GM18517 (cell line): ENCODE data around the gene SHLD1.
"Not testable (repeated sequence)": the region's sequence is repeated elsewhere in the genome, so short reads cannot be mapped to it uniquely, and the experiment has no call there.

Experiments
- ATAC-seq: cut with Tn5 transposase; IDR thresholded peaks from one replicate; pipeline ENCODE4 v1.9.1; 2021; ENCODE audit warnings: mild to moderate bottlenecking, moderate library complexity; ENCODE audit not compliant: unreplicated experiment

The SHLD1 gene, protein sequence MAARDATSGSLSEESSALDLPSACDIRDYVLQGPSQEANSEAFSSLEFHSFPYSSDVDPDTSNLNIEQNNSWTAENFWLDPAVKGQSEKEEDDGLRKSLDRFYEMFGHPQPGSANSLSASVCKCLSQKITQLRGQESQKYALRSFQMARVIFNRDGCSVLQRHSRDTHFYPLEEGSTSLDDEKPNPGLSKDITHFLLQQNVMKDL

GRCh38 chr20:5749952-5750779 lies at the start of gene SHLD1:
Gene SHLD1 (plus strand): TSS chr20:5750401. CDS start chr20:5772866, 22,465 bp downstream.
- peak; percentile 86 for ATAC-seq

GRCh38 chr20:5702339-5702738 lies 47.9 kb upstream of the SHLD1 start:
- not testable (repeated sequence) for ATAC-seq

DNA sequence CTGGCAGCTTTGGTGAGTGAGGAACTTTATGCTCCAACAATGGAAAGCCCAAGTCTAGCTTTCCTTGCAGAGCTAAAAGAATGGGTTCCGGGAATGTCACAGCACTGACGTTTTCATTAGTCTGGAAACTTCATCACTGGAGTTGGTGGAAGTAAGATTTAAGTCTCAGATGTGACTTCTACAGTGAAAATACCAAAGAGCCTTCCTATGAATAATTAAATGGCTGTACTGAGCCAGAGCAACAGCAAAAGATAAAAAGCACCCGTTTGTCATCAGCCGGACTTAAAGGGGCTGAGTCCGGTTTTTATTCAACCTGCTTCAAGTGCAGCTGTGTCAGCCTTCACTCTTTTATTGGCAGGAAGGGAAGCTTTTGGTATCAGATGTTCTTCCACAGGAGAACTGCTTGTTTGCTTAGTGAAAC lies 46.5 kb upstream of the SHLD1 start:
- no peak for ATAC-seq

DNA sequence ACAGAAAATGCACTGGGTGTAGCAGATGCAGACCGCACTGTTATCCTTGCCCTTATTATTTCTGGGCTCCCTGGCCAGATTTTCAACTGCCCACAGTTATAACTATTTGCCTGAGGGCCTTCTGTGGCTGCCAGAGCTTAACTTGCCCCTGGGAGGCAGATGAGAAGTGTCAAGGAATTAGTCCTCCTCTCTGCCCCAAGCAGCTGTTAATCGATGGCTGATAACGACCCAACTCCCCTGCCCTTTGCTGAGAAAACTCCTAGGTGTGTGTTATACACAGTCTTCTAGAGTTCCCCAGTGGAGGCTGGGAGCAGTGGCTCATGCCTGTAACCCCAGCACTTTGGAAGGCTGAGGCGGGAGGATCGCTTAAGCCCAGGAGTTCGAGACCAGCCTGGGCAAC lies 44.4 kb upstream of the SHLD1 start:
- ATAC-seq = no peak

- ATAC-seq = no peak
Observed at GRCh38 chr20:5706797-5707196, 43.4 kb upstream of the SHLD1 start.

GRCh38 chr20:5710551-5710950 lies 39.6 kb upstream of the SHLD1 start:
- no peak for ATAC-seq

DNA sequence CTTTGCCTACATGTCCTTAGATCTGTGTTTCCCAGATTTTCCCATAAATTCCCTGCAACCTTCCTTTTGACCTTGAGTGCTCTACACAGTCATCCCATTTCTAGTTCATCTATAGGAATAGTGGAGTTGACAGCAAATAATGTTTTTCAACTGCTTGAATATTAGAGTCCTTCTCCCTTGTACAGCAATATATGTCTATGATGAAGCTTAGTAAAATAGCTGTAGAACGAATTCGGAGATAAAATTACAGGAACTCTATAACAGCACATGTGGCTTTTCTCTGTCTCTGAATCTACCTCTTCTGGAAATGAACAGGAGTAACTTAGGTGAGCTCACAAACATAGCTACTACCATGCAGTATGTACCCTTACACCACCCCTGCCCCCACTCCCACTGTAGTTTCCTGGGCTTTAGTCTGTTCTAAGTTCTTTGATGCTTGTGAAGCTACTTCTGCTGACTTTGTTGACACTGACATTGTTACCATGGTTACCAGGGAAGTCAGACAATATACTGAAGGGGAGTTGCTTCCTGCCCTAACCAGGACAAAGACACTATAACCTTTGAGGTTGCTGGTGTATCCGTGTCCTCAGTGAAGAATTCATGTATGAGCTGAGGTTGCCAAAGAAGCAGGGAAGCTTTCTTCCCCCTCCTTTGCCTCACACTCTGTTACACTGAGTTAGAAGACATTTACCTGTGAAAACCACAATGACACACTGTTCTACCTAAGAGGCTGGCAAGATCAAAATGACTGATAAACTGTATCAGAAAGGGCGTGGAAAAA lies 35.8 kb upstream of the SHLD1 start:
- no peak for ATAC-seq

DNA sequence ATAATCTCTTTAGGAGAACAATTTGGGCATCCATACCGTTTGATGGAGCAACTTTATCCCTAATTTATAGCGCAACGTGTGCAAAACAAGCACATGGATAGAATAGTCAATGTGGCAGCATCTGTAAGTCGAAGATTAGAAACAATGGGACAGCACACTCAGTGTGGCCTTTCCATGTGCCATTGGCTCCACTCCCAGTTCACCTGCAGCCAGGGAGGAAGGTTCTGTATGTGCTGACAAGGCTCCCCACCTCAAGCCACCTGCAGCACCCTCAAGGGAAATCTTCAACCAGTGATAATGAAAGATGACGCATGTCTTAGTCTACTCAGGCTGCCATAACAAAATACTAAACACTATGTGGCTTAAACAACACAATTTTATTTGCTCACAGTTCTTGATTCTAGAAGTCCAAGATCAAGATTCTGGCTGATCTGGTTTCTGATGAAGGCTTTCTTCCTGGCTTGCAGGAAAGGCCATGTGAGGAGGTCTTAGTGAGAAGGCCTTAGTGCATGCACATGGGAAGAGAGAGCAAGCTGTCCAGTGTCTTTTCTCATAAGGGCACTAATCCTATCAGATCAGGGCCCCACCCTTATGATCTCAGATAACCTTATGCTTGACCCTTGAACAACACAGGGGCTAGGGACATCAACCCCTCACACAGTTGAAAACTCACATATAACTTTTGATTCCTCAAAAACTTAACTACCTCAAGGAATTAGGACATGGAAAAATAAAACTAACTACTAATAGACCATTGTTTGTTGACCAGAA lies 34.9 kb upstream of the SHLD1 start:
- ATAC-seq = no peak

DNA sequence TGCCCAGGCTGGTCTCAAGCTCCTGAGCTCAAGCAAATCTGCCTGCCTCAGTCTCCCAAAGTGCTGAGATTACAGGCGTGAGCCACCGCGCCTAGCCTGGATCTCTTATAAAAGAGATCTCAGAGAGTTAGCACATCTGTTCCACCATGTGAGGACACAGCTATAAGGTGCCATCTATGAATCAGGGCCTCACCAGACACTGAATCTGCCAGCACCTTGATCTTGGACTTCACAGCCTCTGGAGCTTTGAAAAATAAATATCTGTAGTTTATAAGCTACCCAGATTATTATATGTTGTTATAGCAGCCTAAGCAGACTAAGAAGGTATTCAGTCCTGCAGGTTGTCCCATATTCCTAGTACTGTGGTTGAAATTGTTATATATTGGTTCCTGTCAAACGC lies 33.2 kb upstream of the SHLD1 start:
- ATAC-seq = no peak

GRCh38 chr20:5718896-5719595 lies 31.2 kb upstream of the SHLD1 start:
- ATAC-seq = no peak

GRCh38 chr20:5719861-5720403 lies 30.3 kb upstream of the SHLD1 start:
- no peak for ATAC-seq

DNA sequence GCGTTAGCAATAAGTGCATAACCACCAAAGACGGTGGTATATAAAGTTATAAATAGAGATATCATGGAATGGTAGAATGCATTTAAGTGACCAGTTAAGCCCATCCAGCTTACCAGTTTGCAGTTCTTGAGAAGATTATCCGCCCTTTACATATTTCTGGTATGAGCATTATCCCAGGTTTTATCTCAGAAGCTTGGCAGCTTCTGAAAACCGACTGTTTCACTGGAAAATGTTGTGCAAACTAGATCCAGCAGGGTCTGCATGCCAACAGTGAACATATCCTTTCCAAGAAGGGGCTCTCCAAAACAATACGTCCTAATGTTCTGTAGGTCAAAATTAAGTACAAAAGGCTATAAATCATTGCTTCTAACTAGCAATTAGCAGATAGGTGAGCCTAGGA lies 29.5 kb upstream of the SHLD1 start:
- ATAC-seq = no peak

DNA sequence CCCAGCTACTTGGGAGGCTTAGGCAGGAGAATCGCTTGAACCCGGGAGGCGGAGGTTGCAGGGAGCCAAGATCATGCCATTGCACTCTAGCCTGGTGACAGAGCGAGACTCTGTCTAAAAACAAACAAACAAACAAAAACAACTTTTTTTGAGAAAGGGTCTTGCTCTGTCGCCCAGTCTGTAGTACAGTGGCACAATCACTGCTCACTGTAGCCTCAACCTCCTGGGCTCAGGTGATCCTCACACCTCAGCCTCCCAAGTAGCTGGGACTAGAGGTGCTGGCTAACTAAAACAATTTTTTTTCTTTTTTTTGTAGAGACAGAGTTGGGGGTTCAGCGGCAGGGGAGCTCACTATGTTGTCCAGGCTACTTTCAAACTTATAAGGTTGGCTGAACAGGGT lies 28.8 kb upstream of the SHLD1 start:
- not testable (repeated sequence) for ATAC-seq

- ATAC-seq = no peak
Observed at GRCh38 chr20:5722927-5723326, 27.3 kb upstream of the SHLD1 start.

DNA sequence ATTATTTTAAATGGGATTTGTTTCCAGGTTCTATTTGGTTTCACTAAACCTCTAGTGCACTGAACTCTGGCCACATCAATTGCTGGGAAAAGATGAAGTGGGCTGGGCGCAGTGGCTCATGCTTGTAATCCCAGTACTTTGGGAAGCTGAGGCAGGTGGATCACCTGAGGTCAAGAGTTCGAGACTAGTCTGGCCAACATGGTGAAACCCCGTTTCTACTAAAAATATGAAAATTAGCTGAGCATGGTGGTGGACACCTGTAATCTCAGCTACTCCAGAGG lies 25.1 kb upstream of the SHLD1 start:
- not testable (repeated sequence) for ATAC-seq

DNA sequence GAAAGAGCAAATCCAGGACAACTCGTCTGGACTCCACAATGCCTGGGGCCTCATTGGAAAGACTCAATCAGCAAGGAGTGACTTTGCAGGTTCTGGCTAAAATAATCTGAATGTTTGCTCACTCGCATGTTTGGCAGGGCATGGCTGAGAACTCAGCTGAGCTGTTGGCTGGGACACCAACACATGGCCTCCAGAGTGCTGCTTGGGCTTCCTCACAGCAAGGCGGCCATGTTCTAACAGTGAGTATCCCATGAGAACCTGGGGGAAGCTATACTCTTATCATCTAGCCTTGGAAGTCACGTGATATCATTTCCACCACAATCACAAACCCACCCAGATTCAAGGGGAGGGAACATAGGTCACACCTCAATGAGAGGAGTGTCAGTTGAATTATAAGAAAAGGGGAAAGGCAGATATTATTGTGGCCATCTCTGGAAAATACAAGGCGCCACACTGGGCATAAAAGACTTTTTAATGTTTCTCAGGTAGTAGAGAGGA lies 23.1 kb upstream of the SHLD1 start:
- no peak for ATAC-seq

DNA sequence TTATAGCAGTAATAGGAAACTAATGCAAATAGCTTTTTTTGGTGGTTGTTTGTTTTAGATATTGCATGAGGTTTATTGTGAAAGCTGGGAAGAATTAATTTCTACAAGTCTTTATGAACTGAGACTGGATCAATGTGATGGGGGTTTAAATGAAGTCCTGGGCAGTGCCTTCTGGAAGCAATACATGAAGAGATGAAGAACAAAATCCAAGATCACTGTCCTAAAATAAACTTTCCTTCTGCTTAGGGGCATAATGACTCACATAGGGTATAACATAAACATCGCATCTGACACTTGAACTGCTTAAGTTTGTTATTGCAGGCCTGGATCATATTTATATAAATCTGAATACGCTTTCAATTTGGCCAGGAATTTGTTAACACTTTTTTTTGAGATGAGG lies 20.9 kb upstream of the SHLD1 start:
- ATAC-seq = no peak

DNA sequence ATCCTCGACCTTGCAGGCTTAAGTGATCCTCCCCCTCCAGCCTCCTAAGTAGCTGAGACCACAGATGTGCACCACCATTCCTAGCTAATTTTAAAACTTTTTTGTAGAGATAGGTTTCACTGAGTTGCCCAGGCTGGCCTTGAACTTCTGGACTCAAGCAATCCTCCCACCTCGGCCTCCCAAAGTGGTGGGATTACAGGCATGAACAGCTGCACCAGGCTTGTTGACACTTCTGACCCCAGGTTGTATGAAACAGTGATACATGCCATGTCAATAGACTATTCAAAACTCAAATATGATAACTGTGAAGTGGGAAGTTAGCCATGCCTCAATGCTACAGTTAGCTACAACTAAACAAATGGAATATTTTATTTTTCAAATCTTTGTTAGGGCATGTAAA lies 20.1 kb upstream of the SHLD1 start:
- no peak for ATAC-seq

- no peak for ATAC-seq
Observed at GRCh38 chr20:5731753-5732366, 18.3 kb upstream of the SHLD1 start.

GRCh38 chr20:5734602-5735001 lies 15.6 kb upstream of the SHLD1 start:
- ATAC-seq = no peak
